ENCODE measurements around the gene ZCCHC24.
A peak's percentile ranks its signal among the peaks of the same experiment; 100 is the strongest.

The ZCCHC24 gene

GRCh38 chr10:79410315-79411094 lies 34.9 kb downstream of the ZCCHC24 start:
- no peak for DNase-seq (ENCODE audit: low spot score)

- no peak for DNase-seq (ENCODE audit: low spot score)
Measured at GRCh38 chr10:79409726-79410085, 35.7 kb downstream of the ZCCHC24 start.

GRCh38 chr10:79409038-79409725 lies 36.2 kb downstream of the ZCCHC24 start:
- no peak for DNase-seq (ENCODE audit: low spot score)

DNA sequence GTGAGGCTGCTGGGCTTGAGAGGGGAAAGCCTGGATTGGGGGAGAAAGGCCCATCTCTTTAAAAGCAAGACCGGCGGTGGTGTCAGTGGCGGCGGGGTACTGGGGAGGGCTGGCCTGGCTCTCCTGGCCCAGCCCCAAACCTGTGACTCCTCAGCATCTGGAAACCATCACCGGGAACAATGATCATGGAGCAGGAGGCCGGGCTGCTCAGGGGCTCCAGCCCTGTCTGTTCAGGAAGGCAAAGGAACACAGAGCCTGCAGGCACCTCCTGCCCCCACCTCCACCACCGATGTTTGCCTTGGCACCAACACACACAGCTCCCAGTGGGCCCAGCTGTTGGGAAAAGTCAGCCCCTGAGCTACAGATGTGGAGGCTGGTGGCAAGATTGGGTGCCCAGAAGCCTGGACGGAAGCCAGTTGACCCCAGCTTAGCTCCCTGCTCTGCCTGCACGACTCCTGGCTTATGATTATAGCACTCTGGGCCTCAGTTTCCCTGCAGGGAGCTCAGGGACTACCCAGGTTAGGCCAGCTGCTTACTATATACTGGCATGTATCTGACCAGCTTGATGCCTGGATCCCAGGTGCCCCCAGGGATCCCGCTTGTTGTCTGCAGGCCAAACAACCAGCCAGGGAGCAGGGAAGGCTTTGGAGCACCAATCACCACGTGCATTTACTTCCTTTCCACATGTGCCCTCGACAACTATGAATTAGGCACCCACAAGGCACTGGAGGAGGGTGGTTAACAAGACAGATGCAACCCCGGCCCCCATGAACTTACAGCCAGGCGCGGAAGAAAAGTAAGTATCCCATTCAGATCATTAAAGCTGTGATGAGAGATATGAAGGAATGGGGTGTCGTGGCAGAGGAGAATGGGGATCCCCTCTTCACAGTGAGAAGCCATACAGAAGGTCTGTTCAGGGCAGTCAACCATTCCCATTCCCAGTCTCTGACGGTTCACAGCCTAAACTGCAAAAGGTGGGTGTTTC lies 37.3 kb downstream of the ZCCHC24 start:
- peak; percentile 81 for DNase-seq (ENCODE audit: low spot score)

DNA sequence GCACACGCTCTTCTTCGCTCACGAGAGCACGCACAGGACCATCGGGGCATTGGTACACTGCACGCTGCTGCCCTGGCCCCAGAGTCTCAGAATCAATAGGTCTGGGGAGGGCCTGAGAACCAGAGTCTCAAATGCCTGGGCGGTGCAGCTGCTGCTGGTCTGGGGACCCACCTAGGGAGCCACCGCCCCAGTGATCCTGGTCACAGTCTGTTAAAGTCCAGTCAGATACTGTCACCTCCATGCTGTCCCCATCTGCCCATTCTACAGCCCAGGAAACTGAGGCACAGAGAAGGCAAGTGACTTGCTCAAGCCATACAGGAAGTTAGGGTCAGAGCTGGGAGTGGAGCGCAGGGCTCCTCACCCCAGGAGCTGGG lies 38.0 kb downstream of the ZCCHC24 start:
- DNase-seq (ENCODE audit: low spot score) = no peak

DNA sequence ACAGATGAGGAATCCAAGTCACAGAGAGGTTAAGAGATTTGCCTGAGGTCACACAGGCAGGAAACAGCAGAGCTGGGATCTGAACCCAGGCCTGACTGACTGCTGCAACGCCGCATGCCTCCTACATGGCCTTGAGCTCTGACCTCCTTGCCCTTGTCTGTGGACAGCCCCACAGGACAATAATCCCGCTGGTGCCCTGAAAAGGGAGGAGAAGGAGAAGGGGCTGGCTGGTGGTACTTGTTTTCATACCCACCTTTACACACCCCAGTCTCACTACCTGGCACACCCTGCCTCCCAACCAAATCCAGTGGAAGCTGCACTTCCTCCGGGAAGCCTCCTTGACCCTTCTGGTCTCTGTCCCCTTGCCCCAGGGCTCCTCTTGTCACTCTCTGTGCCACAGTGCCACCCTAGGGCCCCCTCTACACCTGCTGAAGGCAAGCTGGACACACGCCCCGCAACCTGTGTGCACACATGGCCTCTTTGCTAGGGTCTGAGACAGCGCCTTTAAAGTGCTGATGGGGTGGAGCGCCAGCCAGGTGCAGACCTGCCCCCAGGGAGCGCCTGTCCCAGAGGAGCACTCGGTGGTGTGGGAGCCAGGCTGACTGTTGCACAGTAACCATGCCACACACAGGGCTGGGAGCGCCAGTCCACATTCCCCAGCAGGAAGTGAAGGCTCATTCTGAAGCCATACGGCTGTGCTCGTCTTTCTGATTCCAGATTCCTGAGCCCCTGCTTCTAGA lies 38.6 kb downstream of the ZCCHC24 start:
- DNase-seq (ENCODE audit: low spot score) = no peak

- no peak for DNase-seq (ENCODE audit: low spot score)
Measured at GRCh38 chr10:79405995-79406515, 39.4 kb downstream of the ZCCHC24 start.

DNA sequence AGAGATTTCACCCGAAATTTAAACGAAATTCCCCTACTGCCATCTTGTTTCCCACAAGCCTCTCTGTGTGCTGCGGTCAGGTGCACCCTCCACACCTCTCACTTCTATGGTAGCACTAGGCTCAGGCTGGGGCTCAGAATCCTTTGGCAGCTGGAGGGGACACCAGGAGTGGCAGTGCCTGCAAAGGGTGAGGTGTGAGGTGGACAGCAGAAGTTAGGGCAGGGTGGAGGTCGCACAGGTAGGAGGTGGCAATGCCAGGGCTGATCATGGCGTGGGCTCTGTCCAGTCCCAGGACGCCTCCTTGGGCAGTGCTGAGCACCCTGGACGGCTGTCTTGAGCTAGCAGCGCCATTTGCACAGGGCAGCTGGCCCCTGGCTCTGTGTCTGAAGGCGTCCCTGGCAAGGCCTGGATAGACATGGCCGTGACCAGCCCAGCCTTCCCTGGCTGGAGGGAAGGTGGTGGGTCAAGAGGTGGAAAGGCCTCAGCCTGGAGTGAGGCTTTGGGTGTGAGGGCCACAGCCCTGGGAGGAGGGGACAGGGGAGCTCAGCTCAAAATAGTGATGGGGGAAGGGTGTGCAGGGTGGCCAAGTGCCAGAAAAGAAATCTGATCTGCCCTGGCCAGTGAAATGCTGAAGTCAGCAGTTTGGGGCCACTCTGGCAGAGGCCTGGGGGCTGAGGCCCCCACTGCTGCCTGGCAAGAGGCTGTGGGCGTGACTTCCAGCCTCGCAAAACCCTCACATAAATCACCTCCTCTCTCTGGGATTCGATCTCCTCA lies 40.0 kb downstream of the ZCCHC24 start:
- no peak for DNase-seq (ENCODE audit: low spot score)

- no peak for DNase-seq (ENCODE audit: low spot score)
Measured at GRCh38 chr10:79404690-79405131, 40.7 kb downstream of the ZCCHC24 start.

DNA sequence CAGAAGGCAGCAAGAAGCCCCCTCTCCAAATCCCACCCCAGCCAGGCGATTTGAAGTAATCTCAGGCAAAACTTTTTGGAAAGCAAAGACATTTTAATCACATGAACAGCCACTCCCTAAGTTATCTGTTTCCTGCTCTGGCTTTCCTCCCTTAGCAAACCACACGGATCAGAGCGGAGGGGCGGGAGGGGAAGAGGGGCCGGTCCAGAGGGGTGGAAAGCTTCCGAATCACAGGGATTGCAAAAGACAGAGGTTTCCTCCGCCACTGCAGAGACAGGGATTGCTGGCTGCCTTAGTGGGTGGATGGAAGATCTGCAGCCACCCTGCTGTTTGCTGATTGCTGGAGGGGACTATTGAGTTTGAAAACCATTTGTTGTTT lies 41.2 kb downstream of the ZCCHC24 start:
- DNase-seq (ENCODE audit: low spot score) = peak; percentile 88

GRCh38 chr10:79403441-79404230 lies 41.8 kb downstream of the ZCCHC24 start:
- no peak for DNase-seq (ENCODE audit: low spot score)

DNA sequence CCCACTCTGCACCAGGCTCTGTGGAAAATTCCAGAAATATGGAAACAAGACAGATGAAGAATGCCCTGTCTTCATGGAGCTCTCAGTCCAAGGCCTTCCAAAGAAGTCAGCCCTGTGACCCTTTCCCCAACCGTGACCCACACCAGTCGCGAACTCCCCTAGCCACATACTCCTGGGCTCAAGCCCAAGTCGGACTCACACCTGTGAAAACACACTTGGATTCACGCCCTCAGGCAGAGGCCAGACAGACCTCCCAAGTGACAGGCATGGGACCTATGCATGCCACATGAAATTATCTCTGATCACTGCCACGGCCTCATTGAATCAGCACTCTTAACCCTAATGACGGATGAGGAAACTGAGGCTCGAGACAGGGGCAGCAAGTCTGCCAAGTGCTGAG lies 42.5 kb downstream of the ZCCHC24 start:
- DNase-seq (ENCODE audit: low spot score) = no peak

DNA sequence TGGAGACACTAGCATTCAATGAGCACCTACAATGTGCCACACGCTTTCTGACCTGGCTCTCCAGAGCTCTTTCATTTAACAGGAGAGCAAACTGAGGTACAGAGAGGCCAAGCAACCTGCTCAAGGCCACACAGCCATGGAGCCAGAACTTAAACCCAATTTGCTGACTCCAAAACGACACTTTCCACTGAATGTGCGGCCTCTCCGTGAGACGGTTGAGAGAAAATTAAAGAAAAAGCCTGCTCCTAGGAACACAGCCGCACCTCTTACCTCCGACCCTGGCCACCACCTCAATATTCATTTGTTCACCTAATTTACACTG lies 42.8 kb downstream of the ZCCHC24 start:
- no peak for DNase-seq (ENCODE audit: low spot score)

- peak; percentile 79 for DNase-seq (ENCODE audit: low spot score)
Measured at GRCh38 chr10:79401015-79401921, 44.2 kb downstream of the ZCCHC24 start.

DNA sequence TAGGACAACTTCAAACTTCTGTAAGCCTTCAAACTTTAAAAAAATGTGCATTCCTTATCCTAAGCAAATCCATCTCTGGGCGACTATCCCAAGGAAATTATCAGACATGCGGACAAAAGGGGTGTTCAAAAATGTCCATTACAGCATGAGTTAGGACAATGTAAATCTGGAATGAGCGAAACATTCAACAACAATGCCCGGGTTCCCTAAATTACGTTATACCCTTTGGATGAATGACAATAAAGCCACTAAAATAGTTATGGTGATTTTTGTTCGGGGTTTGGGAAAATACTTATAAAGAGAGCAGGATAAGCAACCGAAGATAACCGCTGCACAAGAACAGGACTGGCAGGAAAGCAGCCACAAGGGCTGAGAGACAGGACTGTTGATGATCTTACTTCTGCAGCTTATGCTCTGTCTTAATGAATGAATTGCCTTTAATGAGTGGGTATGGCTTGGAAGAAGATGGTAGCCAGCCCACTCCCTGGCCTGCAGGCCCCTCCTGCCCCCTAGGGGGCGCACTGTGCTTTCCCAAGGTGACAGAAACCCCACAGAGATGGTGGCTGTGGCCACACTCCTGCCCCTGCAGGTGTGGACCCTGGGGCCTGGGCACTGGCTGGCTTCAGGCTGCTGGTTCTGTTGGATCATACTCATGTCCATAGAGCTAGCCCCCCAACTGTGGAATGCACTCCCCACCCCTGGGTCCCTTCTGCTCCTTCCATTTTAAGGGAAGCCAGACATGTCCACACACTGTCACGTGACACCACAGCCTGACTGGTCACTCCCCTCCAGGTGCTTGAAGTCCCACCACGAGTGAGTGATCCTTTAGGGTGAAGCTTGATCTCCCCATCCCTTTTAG lies 45.0 kb downstream of the ZCCHC24 start:
- DNase-seq (ENCODE audit: low spot score) = no peak

DNA sequence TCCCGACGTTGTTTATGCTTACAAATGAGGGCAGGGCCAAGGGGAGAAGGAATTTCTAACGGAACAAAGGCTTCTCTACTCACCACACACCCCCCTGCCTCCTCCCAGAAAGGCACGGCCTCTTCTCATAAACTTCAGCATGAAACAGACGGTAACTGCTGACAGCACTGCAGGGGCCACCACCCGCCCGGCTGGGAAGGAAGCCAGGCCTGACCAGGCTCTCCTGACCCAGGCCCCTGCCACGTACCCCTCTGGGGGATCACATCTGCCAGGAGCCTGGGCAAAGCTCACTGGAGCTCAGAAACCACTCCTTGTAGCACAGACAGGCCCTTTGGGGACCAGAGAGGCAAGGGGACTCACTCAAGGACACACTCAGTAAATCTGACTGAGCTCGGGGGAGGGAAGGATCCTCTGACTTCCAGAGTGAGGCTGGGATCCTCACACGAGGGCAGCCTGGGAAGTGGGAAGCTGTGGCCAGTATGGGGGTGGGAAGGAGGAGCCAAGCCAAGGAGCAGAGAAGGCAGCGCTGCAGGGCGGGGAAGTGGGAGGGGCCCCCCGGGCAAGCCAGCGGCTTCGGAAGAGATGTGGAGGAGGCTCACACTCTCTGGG lies 46.1 kb downstream of the ZCCHC24 start:
- peak; percentile 95 for DNase-seq (ENCODE audit: low spot score)

DNA sequence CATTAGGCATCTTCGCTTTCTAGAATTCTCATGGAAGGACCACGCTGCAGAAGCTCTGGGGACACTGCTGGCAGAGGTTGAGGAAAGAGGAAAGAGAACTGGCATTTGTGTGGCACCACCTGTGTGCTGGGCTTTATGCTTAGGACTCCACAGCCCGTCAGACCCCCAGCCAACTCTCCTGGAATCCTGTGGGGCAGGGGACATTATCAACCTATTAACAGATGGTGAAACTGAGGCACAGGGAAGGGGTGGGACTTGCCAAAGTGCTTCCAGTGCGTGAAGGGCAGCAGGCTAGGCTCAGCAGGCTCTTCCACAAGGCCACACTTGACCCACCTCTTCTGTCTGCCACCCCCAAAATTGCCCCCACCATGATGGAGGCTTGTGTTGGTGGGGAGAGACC lies 46.8 kb downstream of the ZCCHC24 start:
- DNase-seq (ENCODE audit: low spot score) = no peak

All from AG08395 (cell line).